ENCODE measurements around the gene FUT7.
"Not testable (repeated sequence)": the region's sequence is repeated elsewhere in the genome, so short reads cannot be mapped to it uniquely, and the experiment has no call there.

The FUT7 gene

DNA sequence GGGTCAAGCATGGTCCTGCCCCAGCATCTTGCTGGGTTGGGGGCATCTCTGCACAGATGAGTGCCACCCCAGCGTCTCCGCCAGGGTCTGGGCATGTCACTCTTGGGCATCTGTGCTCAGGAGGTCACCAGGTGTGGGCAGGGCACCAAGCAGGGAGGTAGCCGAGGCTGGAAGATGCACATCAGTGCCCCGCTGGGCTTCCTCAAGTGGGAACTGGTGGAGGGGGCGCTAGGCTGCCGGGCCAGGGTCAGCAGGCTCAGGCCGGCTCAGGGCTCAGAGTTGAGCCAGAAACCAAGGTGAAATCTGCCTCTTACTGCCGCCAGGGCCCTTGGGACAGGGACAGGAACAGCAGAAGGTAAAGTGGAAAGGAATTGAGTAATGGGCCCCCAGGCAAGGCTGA lies 4.0 kb upstream of the FUT7 start:
- Mint-ChIP-seq H3K9me3 (no peaks in the 10 kb centered on the region), H3K27me3 (ENCODE audit: low read depth) (no peaks in the 10 kb centered on the region), H3K36me3 (ENCODE audit: low read depth) (no peaks in the 10 kb centered on the region), H3K4me3 (no peak overlapping the region), H3K4me1 (ENCODE audit: low read depth) (peaks cover 19% of the 10 kb centered on the region), H3K27ac (no peak overlapping the region)
- no peak for DNase-seq (ENCODE audit: low spot score)

DNA sequence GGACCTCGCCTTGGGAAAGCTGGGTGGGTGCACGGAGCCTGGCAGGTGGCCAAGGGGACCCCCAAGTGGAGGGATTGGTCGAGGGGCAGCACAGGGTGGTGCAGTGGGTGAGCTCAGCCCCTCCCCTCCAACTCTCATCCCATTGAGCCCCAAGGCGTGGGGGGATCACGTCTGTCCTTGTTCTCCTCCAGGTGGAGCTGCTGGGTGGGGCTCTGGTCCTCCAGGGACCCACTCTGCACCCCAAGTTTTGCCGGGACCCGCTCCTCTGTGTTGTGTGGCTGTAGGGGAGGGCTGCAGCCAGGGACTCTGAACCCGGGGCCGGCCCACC lies 3.6 kb upstream of the FUT7 start:
- Mint-ChIP-seq H3K27ac (peak overlapping the region; percentile 79), H3K27me3 (ENCODE audit: low read depth) (no peaks in the 10 kb centered on the region), H3K36me3 (ENCODE audit: low read depth) (no peaks in the 10 kb centered on the region), H3K9me3 (no peaks in the 10 kb centered on the region), H3K4me1 (ENCODE audit: low read depth) (peaks cover 24% of the 10 kb centered on the region), H3K4me3 (peak overlapping the region; percentile 72)
- DNase-seq (ENCODE audit: low spot score): no peak

DNA sequence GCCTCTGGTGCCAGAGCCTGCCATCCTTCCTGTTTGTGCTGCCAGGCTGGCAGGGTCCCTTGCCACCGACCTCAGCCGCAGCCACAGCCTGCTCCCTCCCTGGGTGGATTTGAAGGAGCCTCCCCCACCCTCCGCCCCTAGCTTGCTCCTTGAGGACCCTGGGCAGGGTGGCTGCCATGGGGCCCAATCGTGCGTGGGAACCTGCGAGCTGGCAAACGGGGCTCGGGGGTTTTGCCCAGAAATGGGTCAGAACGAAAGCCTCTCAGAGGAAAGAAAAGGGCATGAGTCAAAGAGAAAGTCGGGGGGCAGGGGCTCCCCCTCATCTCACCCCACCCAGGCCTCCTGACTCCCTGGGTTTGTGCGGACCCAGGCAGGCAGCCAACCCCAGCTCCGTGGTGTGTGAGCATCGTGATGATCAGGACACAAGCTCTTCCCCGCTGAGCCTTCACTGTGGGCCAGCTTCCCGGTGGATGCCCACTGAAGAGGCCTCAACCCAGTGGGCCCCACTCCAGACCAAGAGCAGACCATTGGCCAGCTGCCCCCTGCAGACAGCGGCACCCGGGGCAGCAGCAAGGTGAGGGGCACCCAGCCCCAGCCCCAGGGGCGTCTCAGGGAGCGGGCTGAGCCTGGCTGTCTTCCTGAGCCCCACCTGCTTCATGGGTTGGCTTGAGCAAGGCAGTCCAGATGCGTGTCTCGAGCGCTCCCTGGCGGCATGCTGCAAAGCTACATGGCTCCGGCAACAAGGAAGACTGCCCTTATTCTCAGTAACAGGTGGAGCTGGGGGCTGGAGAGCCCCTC lies 3.0 kb upstream of the FUT7 start:
- Mint-ChIP-seq H3K4me1 (ENCODE audit: low read depth) (peaks cover 27% of the 10 kb centered on the region), H3K4me3 (peak overlapping the region; percentile 72), H3K36me3 (ENCODE audit: low read depth) (no peaks in the 10 kb centered on the region), H3K27me3 (ENCODE audit: low read depth) (no peaks in the 10 kb centered on the region), H3K27ac (peak overlapping the region; percentile 79), H3K9me3 (no peaks in the 10 kb centered on the region)
- peak; percentile 80 for DNase-seq (ENCODE audit: low spot score)

DNA sequence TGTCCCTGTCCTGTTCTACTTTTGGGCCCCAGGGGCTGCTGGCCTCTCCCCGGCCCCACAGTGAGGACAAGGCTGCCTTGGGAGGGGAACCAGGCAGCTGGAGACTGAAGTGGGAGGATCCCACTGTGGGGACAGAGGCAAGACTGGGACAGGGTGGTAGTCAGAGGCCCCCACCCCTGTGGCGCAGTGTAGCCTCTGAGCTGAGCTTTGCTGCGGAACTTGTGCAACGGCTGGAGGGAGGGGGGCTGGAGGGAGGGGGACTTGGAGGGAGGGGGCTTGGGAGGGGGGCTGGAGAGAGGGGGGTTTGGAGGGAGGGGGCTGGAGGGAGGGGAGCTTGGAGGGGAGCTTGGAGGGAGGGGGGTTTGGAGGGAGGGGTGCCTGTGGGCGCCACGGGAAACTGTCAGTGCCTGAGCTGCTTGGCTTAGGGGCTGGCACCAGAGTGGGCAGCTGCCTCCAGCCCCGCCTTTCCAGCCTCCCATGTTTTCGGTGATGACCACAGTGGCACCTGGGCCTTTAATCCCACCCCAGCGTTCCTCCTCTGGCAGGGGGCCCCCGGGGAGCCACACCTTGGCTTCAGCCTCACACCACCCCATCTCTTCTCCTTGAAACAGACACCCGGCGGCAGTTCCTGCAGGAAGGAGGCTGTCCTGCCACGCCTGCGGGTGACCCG lies 2.3 kb upstream of the FUT7 start:
- DNase-seq (ENCODE audit: low spot score): no peak
- peaks cover 33% of the 10 kb centered on the region for H3K4me1 Mint-ChIP-seq (ENCODE audit: low read depth)
- H3K27me3 Mint-ChIP-seq (ENCODE audit: low read depth): no peaks in the 10 kb centered on the region
- H3K27ac Mint-ChIP-seq: peak overlapping the region; percentile 79
- no peaks in the 10 kb centered on the region for H3K9me3 Mint-ChIP-seq
- H3K36me3 Mint-ChIP-seq (ENCODE audit: low read depth): no peaks in the 10 kb centered on the region
- peak overlapping the region; percentile 72 for H3K4me3 Mint-ChIP-seq

DNA sequence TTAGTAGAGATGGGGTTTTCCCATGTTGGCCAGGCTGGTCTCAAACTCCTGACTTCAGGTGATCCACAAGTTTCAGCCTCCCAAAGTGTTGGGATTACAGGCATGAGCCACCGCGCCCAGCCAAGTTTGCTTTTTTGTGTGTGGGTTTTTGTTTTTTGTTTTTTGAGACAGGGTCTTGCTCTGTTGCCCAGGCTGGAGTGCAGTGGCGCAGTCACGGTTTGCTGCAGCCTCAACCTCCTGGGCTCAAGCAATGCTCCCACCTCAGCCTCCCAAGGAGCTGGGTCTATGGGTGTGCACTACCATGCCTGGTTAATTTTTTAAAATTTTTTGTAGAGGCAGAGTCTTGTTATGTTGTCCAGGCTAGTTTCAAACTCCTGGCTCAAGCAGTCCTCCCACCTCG lies 1.6 kb upstream of the FUT7 start:
- H3K36me3 Mint-ChIP-seq (ENCODE audit: low read depth); H3K9me3 Mint-ChIP-seq; H3K4me3 Mint-ChIP-seq; H3K27me3 Mint-ChIP-seq (ENCODE audit: low read depth); DNase-seq (ENCODE audit: low spot score): not testable (repeated sequence)
- peak overlapping the region; percentile 55 for H3K27ac Mint-ChIP-seq
- peaks cover 36% of the 10 kb centered on the region for H3K4me1 Mint-ChIP-seq (ENCODE audit: low read depth)

DNA sequence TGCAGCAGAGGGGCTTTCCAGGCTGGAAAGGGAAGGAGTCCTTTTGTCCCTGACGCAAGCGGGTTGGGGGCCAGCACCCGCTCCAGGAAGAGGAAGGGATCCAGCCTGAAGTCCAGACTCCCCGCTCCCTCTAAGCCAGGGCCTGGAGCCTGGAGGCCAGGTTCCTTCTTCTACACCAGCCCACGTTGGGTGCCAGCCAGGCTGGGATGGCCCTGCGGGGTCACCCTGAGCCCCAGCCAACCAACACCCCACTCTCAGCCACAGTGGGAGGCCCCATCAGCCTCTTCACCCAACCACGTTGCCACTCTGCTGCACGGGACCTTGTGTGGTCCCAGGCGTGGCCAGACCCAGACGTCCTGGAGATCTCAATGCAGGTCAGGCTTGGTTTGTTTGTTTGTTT lies 970 bp upstream of the FUT7 start:
- Mint-ChIP-seq H3K4me3 (no peak overlapping the region), H3K36me3 (ENCODE audit: low read depth) (no peaks in the 10 kb centered on the region), H3K27ac (peak overlapping the region; percentile 35), H3K9me3 (no peaks in the 10 kb centered on the region), H3K4me1 (ENCODE audit: low read depth) (peaks cover 36% of the 10 kb centered on the region), H3K27me3 (ENCODE audit: low read depth) (no peaks in the 10 kb centered on the region)
- DNase-seq (ENCODE audit: low spot score): no peak

DNA sequence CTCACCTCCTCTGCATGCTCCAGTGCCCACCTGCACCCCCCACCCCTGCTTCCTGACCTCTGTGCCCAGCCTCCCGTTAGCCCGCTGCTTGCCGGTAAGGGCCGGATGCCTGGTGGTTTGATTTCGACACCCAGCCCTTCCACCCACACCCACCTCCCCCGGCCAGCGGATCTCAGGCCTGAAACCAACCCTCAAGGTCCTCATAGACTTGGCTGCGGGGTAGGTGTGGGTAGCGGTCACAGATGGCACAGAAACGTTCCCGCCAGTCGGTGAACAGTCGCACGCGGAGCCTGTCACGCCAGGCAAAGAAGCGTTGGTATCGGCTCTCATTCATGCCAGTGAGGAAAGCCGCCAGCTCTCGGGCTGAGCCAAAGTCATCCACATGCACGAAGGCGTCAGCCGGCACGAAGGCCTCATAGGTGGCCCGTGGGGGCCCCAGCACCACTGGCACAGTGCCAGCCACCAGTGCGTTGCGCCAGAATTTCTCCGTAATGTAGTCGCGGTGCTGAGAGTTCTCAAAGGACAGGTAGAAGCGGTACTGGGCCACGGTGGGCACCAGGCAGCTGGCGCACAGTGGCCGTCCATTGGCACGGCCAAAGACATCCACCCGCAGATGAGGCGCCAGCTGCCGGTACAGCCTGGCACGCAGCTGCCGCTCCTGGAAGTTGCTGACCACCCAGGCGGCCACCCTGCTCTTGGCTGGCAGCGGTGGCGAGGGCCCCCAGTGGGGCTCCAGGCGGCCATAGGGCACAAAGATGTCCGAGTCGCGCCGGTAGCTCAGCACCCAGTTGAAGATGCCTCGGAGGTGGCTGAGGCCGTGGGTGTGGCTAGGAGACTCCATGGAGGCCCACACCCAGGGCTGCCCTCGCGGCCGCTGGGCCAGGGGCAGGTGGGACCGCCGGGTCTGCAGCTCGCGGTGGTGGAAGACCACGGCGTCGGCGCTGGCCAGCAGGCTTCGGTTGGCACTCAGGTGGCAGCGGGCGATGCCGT lies 1.1 kb downstream of the FUT7 start:
- H3K27ac Mint-ChIP-seq: peak overlapping the region; percentile 67
- H3K4me1 Mint-ChIP-seq (ENCODE audit: low read depth): peaks cover 36% of the 10 kb centered on the region
- no peaks in the 10 kb centered on the region for H3K36me3 Mint-ChIP-seq (ENCODE audit: low read depth)
- H3K4me3 Mint-ChIP-seq: peak overlapping the region; percentile 50
- no peaks in the 10 kb centered on the region for H3K27me3 Mint-ChIP-seq (ENCODE audit: low read depth)
- DNase-seq (ENCODE audit: low spot score): peak; percentile 49
- H3K9me3 Mint-ChIP-seq: no peaks in the 10 kb centered on the region

DNA sequence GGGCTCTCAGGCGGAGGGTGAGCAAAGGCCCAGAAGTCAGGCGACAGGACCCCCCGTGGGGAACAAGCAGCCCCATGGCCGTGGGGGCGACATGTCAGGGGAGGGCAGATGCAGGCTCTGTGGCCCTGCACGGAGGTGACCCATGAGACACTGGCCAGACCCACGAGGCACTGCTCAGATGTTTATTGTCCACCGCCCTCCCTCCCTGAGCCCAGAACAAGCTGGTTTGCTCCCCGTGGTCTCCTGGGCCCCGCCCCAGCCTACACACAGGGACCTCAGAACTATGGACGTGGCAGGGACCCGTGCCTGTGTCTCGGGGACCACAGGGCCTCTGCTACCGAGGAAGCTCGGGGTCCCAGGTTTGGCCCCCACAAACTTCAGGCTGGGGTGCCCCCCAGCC lies 1.9 kb downstream of the FUT7 start:
- H3K27ac Mint-ChIP-seq: no peak overlapping the region
- H3K4me3 Mint-ChIP-seq: peak overlapping the region; percentile 77
- H3K4me1 Mint-ChIP-seq (ENCODE audit: low read depth): peaks cover 33% of the 10 kb centered on the region
- H3K27me3 Mint-ChIP-seq (ENCODE audit: low read depth): no peaks in the 10 kb centered on the region
- no peaks in the 10 kb centered on the region for H3K9me3 Mint-ChIP-seq
- no peak for DNase-seq (ENCODE audit: low spot score)
- no peaks in the 10 kb centered on the region for H3K36me3 Mint-ChIP-seq (ENCODE audit: low read depth)

DNA sequence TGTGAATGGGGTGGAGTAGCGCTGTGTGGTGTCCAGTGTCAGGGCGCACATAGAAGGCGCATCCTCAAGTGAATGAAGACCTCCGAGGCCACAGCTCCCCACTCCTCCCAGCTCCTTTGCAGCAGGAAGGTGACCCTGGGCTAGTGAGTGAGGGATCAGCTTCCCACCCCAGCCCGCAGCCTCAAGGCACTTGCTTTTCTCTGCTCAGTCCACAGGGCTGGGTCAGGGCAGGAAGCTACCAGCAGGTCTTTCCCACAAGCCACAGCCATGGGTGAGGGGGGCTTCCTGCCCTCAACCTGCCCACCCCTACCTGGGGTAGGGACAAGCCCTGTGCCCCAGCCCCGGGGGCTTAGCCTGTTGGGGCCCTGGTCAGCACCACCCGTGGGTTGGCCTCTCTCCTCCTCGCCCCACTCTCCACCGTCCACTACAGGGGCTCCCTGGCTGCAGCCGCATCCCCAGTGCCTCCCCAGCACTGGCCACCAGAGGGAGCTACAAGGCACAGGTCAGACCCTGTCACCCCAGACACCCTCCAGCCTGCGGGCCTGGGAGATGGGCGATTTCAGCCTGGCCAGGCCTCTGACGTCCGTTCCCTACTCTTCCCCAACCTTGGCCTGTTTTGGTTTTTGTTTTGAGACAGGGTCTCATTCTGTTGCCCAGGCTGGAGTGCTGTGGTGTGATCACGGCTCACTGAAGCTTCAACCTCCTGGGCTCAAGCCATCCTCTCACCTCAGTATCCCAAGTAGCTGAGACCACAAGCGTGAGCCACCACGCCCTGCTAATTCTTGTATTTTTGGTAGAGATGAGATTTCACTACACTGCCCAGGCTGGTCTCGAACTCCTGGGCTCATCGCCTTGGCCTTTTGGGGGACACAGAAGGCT lies 2.6 kb downstream of the FUT7 start:
- H3K4me3 Mint-ChIP-seq: peak overlapping the region; percentile 77
- H3K9me3 Mint-ChIP-seq: no peaks in the 10 kb centered on the region
- peak; percentile 69 for DNase-seq (ENCODE audit: low spot score)
- peaks cover 26% of the 10 kb centered on the region for H3K4me1 Mint-ChIP-seq (ENCODE audit: low read depth)
- H3K36me3 Mint-ChIP-seq (ENCODE audit: low read depth): no peaks in the 10 kb centered on the region
- peak overlapping the region; percentile 74 for H3K27ac Mint-ChIP-seq
- H3K27me3 Mint-ChIP-seq (ENCODE audit: low read depth): no peaks in the 10 kb centered on the region

DNA sequence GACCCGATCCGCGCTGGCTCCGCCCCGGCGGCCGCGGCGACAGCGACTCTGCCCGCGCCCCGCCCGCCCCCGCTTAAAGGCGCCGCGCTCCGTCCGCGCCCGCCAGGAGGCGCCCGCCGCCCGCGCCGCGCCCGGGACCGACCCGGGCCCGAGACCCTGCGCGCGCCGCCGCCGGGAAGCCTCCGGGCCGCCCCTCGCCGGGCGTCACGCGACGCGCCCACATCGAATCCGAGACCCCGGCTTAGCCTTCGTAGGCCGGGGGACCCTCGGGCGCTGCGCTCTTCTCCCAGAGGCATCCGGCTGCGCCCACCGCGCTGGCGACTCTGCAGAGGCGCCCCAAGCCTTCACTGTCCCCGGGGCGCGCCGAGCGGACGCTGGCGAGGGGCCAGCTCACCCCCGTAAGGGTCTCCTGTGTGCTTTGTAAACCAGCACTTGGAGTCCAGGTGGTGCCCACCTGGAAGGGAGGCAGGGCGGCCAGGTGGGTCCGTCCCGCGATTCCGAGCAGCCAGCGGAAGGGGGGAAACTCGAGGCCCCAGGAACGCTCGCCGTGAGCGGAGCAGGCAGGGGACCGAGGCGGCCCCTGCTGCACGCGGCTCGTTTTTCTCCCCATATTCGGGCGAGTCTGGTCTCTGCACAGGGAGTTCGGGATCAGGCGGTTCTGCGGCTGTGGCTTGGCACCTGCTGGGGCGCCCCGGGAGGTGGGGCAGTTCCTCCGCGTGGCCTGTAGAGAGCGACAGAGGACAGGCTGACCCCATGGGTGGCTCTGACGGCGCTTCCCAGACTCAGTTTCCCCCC lies 3.4 kb downstream of the FUT7 start:
- Mint-ChIP-seq H3K4me1 (ENCODE audit: low read depth) (peaks cover 22% of the 10 kb centered on the region), H3K27me3 (ENCODE audit: low read depth) (no peaks in the 10 kb centered on the region), H3K27ac (no peak overlapping the region), H3K36me3 (ENCODE audit: low read depth) (no peaks in the 10 kb centered on the region), H3K9me3 (no peaks in the 10 kb centered on the region), H3K4me3 (peak overlapping the region; percentile 74)
- peak; percentile 78 for DNase-seq (ENCODE audit: low spot score)

DNA sequence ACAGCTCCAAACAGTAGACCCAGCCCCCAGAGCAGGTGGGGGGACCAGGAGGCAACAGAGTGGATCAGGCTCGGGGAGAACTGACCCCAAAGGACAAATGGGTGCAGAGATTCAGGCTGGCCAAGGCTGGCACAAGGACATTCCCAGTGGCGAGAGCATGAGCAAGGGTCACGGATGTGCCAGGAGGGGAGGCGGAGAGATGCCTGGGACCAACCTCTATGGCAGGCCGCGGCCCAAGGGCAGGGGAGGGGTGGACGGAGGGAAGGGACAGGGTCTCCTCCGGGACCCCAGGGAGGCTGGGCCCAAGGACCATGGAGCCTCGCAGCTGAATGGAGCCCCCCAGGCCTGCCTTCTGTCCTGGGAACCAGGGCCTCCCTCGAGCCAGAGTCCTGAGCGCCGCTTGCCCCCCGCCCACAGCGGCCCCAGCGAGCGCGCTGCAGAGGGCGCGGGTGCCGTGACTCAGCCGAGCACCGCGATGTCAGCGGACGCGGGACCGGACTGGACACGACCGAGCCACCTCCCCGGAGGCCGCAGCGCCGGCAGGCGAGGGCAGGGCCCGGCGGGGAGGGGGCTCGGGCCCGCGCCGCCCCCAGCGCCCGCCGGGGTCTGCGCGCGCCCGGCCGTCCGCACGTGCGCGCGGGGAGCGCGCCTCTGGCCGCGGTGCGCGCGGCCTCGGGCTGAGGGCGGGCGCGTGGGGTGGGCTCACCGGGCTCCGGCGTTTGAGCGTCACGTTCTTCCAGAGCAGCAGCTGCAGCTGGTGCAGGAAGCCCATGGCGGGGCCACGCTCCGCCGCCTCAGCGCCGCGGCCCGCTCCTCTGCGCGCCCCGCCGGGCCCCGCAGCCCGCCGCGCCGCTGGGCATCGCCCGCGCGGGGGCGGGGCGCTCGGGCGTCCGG lies 4.3 kb downstream of the FUT7 start, which contains the start of gene ABCA2:
TSS of gene ABCA2 (minus strand) at position 869 of the 894 bp plus-strand sequence. CDS start at position 772, 97 bp downstream.
- Mint-ChIP-seq H3K27me3 (ENCODE audit: low read depth) (no peaks in the 10 kb centered on the region), H3K4me3 (peak within 1 kb of the TSS; percentile 81), H3K27ac (peak within 1 kb of the TSS; percentile 71), H3K9me3 (no peaks in the 10 kb centered on the region), H3K4me1 (ENCODE audit: low read depth) (peaks cover 21% of the 10 kb centered on the region), H3K36me3 (ENCODE audit: low read depth) (no peaks in the 10 kb centered on the region)
- no peak for DNase-seq (ENCODE audit: low spot score)

DNA sequence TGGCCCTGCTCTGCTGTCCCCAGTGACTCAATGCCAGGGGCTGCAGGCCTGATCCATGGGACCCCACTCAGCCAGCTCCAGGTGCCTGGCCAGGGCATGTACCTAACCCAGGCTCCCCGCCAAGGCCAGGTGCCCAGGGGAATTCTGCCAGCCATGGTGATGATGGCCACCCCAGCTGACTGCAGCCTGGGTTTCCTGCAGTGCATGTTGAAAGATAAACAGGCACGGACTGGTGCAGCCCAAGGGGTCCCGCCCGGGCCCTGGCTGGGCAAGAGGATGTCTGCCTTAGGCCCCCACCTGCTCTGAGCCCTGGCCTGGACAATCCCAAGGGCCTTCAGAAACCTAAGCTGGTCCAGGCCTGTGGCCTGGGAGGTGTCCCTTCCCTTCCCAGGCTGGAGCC lies 5.1 kb downstream of the FUT7 start:
- no peak for DNase-seq (ENCODE audit: low spot score)
- Mint-ChIP-seq H3K4me3 (peak overlapping the region; percentile 81), H3K36me3 (ENCODE audit: low read depth) (no peaks in the 10 kb centered on the region), H3K9me3 (no peaks in the 10 kb centered on the region), H3K27me3 (ENCODE audit: low read depth) (no peaks in the 10 kb centered on the region), H3K27ac (no peak overlapping the region), H3K4me1 (ENCODE audit: low read depth) (peaks cover 21% of the 10 kb centered on the region)
